OCI-LY7 (cell line): ENCODE data around the gene NUCB1. TPM values are rescaled to one million over a fixed set of nuclear protein-coding genes. Genes with fewer than 3 reads are reported as not detected.

ENCODE experiments used
- BruUV-seq: library from RNA; stranded (reverse); fragments of 400-500 nt; replicated peaks from 2 replicates; lab custom pipeline; 2021; lab: Mats Ljungman, UMichigan
- CTCF ChIA-PET: fragments of 300-600 bp; sonication (Branson Sonifier 250); formaldehyde crosslinking; loops from one replicate; lab custom pipeline; 2022; ENCODE audit warnings: antibody characterized with exemption; ENCODE audit not compliant: unreplicated experiment; lab: Charles Lee
- POLR2A ChIA-PET: fragments of 300-600 bp; sonication (Branson Sonifier 250); formaldehyde crosslinking; loops from one replicate; lab custom pipeline; 2022; ENCODE audit warnings: antibody characterized with exemption; lab: Charles Lee
- DNase-seq: peaks from one replicate; pipeline ENCODE4 v3.0.0-alpha.2; 2015; ENCODE audit warnings: low spot score
- H2AFZ ChIP-seq: fragments of 200-600 bp; sonication (generic), shearing (Covaris generic); 2 replicates; pipeline ENCODE4 v1.6.1; 2014; ENCODE audit warnings: mild to moderate bottlenecking, antibody characterized with exemption, low read length, moderate library complexity
- H3K27ac ChIP-seq: fragments of 200-600 bp; sonication (generic); 2 replicates; pipeline ENCODE4 v1.5.1; 2014; ENCODE audit warnings: mixed run types, low read depth, mild to moderate bottlenecking, moderate library complexity, low read length, inconsistent platforms; ENCODE audit not compliant: poor library complexity, severe bottlenecking
- H3K36me3 ChIP-seq: fragments of 200-600 bp; sonication (generic); 2 replicates; pipeline ENCODE4 v1.6.1; 2014; ENCODE audit warnings: mild to moderate bottlenecking, antibody characterized with exemption, low read length, moderate library complexity, mixed read lengths; ENCODE audit not compliant: insufficient read depth
- H3K4me1 ChIP-seq: fragments of 200-600 bp; sonication (generic); 2 replicates; pipeline ENCODE4 v1.5.1; 2014; ENCODE audit warnings: mild to moderate bottlenecking, low read length; ENCODE audit not compliant: insufficient read depth, poor library complexity, severe bottlenecking
- H3K4me2 ChIP-seq: fragments of 200-600 bp; sonication (generic); 2 replicates; pipeline ENCODE4 v1.6.1; 2014; ENCODE audit warnings: mild to moderate bottlenecking, low read length
- H3K4me3 ChIP-seq: fragments of 200-600 bp; sonication (generic); 2 replicates; pipeline ENCODE4 v1.5.1; 2014; ENCODE audit warnings: mild to moderate bottlenecking, low read depth, low read length; ENCODE audit not compliant: poor library complexity, severe bottlenecking
- H3K79me2 ChIP-seq: fragments of 200-600 bp; sonication (generic); 2 replicates; pipeline ENCODE4 v1.6.1; 2016; ENCODE audit warnings: low read depth, mild to moderate bottlenecking, low read length, moderate library complexity, mixed read lengths; ENCODE audit not compliant: insufficient read depth
- H3K9me2 ChIP-seq: fragments of 200-600 bp; sonication (generic); 2 replicates; pipeline ENCODE4 v1.6.1; 2016; ENCODE audit warnings: mild to moderate bottlenecking, low read length, mixed read lengths; ENCODE audit not compliant: insufficient read depth
- H3K9me3 ChIP-seq: fragments of 200-600 bp; sonication (generic); 2 replicates; pipeline ENCODE4 v1.6.1; 2014; ENCODE audit warnings: mild to moderate bottlenecking, mixed run types, low read length, mixed read lengths
- H4K20me1 ChIP-seq: fragments of 200-600 bp; sonication (generic); 2 replicates; pipeline ENCODE4 v1.6.1; 2014; ENCODE audit warnings: mild to moderate bottlenecking, antibody characterized with exemption, low read length, moderate library complexity, mixed read lengths; ENCODE audit not compliant: insufficient read depth
- CTCF ChIP-seq: fragments of 200-600 bp; sonication (generic); conservative IDR thresholded peaks from 2 replicates; pipeline ENCODE4 v1.5.1; 2014; ENCODE audit warnings: mild to moderate bottlenecking, antibody characterized with exemption, low read length, moderate library complexity, mixed read lengths
- EZH2phosphoT487 ChIP-seq: fragments of 200-600 bp; sonication (generic); IDR thresholded peaks from 2 replicates; pipeline ENCODE4 v1.6.1; 2018; ENCODE audit warnings: low read depth, borderline replicate concordance, mild to moderate bottlenecking, mixed run types, antibody characterized with exemption, low read length, moderate library complexity, mixed read lengths
- intact Hi-C: fragments of 100-400 bp; cut with micrococcal nuclease; formaldehyde crosslinking; loops from one replicate; pipeline ENCODE4 v1.10.0; 2022; ENCODE audit not compliant: unreplicated experiment
- total RNA-seq, 2 experiments: library from RNA; depleted of rRNA in 1 of 2; stranded (reverse); fragments of >200 nt in 1 of 2; shearing (Covaris generic) in 1 of 2; gene quantifications; 2 replicates each; pipeline ENCODE4 v1.2.3, GENCODE V29; 2014 to 2022

Gene NUCB1
- total RNA-seq, 2 experiments from 2014 or later: 73.6 to 88.7 TPM

GRCh38 chr19:48954595-48955307, 54.6 kb downstream of the NUCB1 start, which contains the start of gene BAX:
Gene BAX, plus strand, starts transcription at chr19:48954875. Its CDS starts 54 bp downstream, at chr19:48954929.
- H3K4me1 ChIP-seq: peaks cover 18% of the 10 kb centered on the region
- H3K27ac ChIP-seq: peak within 1 kb of the TSS; percentile 51
- no peaks in the 10 kb centered on the region for H3K9me3 ChIP-seq
- ChIA-PET POLR2A (interaction anchor here (0.6 to 1.5 kb wide), 8 partner anchors 11 to 292 kb away, joined by 3 to 9 read pairs (median 4); partner anchors contain the start of genes GYS1 and RUVBL2), CTCF (interaction anchor here (0.6 kb wide), 1 partner anchor 118 kb away, joined by 3 read pairs; no protein-coding TSS in a partner anchor)
- H3K4me3 ChIP-seq: peak within 1 kb of the TSS; percentile 87
- H3K9me2 ChIP-seq: no peaks in the 10 kb centered on the region
- H3K36me3 ChIP-seq: peaks cover 16% of the 10 kb centered on the region; the same call in 1 of the 2 replicates
- H3K79me2 ChIP-seq: peaks cover 12% of the 10 kb centered on the region; the same call in 1 of the 2 replicates
- peak within 1 kb of the TSS; percentile 83 for H2AFZ ChIP-seq
- intact Hi-C loops: no loop called here
- DNase-seq: peak; percentile 99
- BruUV-seq: no TSS peak
- no peaks in the 10 kb centered on the region for H4K20me1 ChIP-seq
- peak within 1 kb of the TSS; percentile 100 for H3K4me2 ChIP-seq
- TF ChIP-seq CTCF: no peak; the same call in 1 of the 2 replicates
- no peak for TF ChIP-seq EZH2phosphoT487

GRCh38 chr19:48955308-48955958, 55.3 kb downstream of the NUCB1 start:
- Histone ChIP-seq H4K20me1 (no peaks in the 10 kb centered on the region), H3K27ac (peak overlapping the region; percentile 51), H3K36me3 (peaks cover 16% of the 10 kb centered on the region; the same call in 1 of the 2 replicates), H2AFZ (no peak overlapping the region; the same call in 1 of the 2 replicates), H3K9me3 (no peaks in the 10 kb centered on the region), H3K4me2 (peak overlapping the region; percentile 100), H3K79me2 (peaks cover 12% of the 10 kb centered on the region; the same call in 1 of the 2 replicates), H3K4me1 (peaks cover 18% of the 10 kb centered on the region), H3K9me2 (no peaks in the 10 kb centered on the region), H3K4me3 (peak overlapping the region; percentile 87)
- no peak for DNase-seq
- ChIA-PET CTCF (interaction anchor here (0.6 kb wide), 1 partner anchor 679 kb away, joined by 3 read pairs; no protein-coding TSS in a partner anchor), POLR2A (interaction anchor here (0.6 to 1.5 kb wide), 2 partner anchors 24 to 38 kb away, joined by 5 to 6 read pairs; partner anchors contain the start of genes GYS1 and RUVBL2)
- intact Hi-C loops: no loop called here
- no peak for TF ChIP-seq CTCF
- no peak for TF ChIP-seq EZH2phosphoT487
- no TSS peak for BruUV-seq
